H1 (cell line): ENCODE results near the gene SGMS2. TPM values are rescaled to one million over a fixed set of nuclear protein-coding genes. Genes with fewer than 3 reads are reported as not detected.

Experiments
- CTCF ChIA-PET: fragments of 300-600 bp; sonication (Branson Sonifier 250); formaldehyde crosslinking; loops from one replicate; lab custom pipeline; 2021; ENCODE audit not compliant: partially characterized antibody; lab: Charles Lee
- POLR2A ChIA-PET: fragments of 300-600 bp; sonication (Branson Sonifier 250); formaldehyde crosslinking; loops from one replicate; lab custom pipeline; 2021; ENCODE audit warnings: inconsistent platforms; ENCODE audit not compliant: partially characterized antibody; lab: Charles Lee
- DNase-seq, 2 experiments: peaks; one replicate each; pipeline versions ENCODE4 v3.0.0 to v3.0.0-alpha.2; 2010 to 2022; ENCODE audit warnings: low spot score in 2 of 2, low read depth in 1 of 2, mixed read lengths in 1 of 2
- FAIRE-seq: peaks from 2 replicates; lab custom pipeline; 2011; peaks lifted over from hg19 to GRCh38; lab: Jason Lieb, UNC
- H2AFZ ChIP-seq: 2 replicates; pipeline ENCODE4 v1.8.1; 2012; ENCODE audit warnings: low read length, inconsistent platforms
- H2AK5ac ChIP-seq: 2 replicates; pipeline ENCODE4 v1.6.1; 2013; ENCODE audit warnings: low read depth, low read length
- H2BK120ac ChIP-seq: replicated peaks from 2 replicates; pipeline ENCODE3; 2013; ENCODE audit warnings: low read depth, low read length, inconsistent platforms
- H2BK12ac ChIP-seq: 2 replicates; pipeline ENCODE4 v1.6.1; 2013; ENCODE audit warnings: low read depth, low read length
- H2BK15ac ChIP-seq: 2 replicates; pipeline ENCODE4 v1.6.1; 2013; ENCODE audit warnings: low read length
- H2BK20ac ChIP-seq: 2 replicates; pipeline ENCODE4 v1.6.1; 2013; ENCODE audit warnings: low read length
- H2BK5ac ChIP-seq: 2 replicates; pipeline ENCODE4 v1.6.1; 2013; ENCODE audit warnings: low read depth, low read length
- H3K14ac ChIP-seq: 2 replicates; pipeline ENCODE4 v1.6.1; 2013; ENCODE audit warnings: inconsistent platforms; ENCODE audit not compliant: insufficient read length
- H3K18ac ChIP-seq: 2 replicates; pipeline ENCODE4 v1.6.1; 2013; ENCODE audit warnings: low read length; ENCODE audit errors: extremely low read depth
- H3K23ac ChIP-seq: 2 replicates; pipeline ENCODE4 v1.6.1; 2013; ENCODE audit warnings: inconsistent platforms; ENCODE audit not compliant: insufficient read length
- H3K23me2 ChIP-seq: 2 replicates; pipeline ENCODE4 v1.6.1; 2013; ENCODE audit warnings: low read depth, low read length
- H3K27ac ChIP-seq: 2 replicates; pipeline ENCODE4 v1.6.1; 2011; ENCODE audit warnings: low read depth, low read length, inconsistent platforms
- H3K27me3 ChIP-seq, 4 experiments: replicated peaks in 1 of 4; 1 replicate in 1 of 4; 2 replicates in 3 of 4; pipeline versions ENCODE4 v1.6.1 to v1.8.1; 2011 to 2013; ENCODE audit warnings: low read length in 3 of 4, mild to moderate bottlenecking in 3 of 4, inconsistent platforms in 2 of 4, mixed read lengths in 2 of 4, moderate library complexity in 1 of 4; ENCODE audit not compliant: control insufficient read depth in 3 of 4, insufficient read depth in 3 of 4; ENCODE audit errors: extremely low read depth in 1 of 4
- H3K36me3 ChIP-seq, 4 experiments: 2 replicates each; pipeline versions ENCODE4 v1.6.1 to v1.8.1; 2011 to 2013; ENCODE audit warnings: mild to moderate bottlenecking in 4 of 4, low read length in 3 of 4, moderate library complexity in 2 of 4, control low read depth in 1 of 4, inconsistent platforms in 1 of 4; ENCODE audit not compliant: insufficient read depth in 4 of 4, control insufficient read depth in 2 of 4
- H3K4ac ChIP-seq: replicated peaks from 2 replicates; pipeline ENCODE3; 2013; ENCODE audit warnings: low read length, low read depth, mixed read lengths, inconsistent platforms; ENCODE audit not compliant: insufficient read length
- H3K4me1 ChIP-seq, 4 experiments: replicated peaks in 1 of 4; 1 replicate in 1 of 4; 2 replicates in 3 of 4; pipeline versions ENCODE4 v1.6.1 to v1.8.1; 2011 to 2013; ENCODE audit warnings: low read length in 3 of 4, inconsistent platforms in 2 of 4, mixed read lengths in 1 of 4; ENCODE audit not compliant: insufficient read depth in 4 of 4, control insufficient read depth in 3 of 4
- H3K4me2 ChIP-seq, 2 experiments: 2 replicates each; pipeline versions ENCODE4 v1.6.1 to v1.8.1; 2011 to 2013; ENCODE audit warnings: low read depth in 2 of 2, low read length in 2 of 2, control low read depth in 1 of 2, inconsistent platforms in 1 of 2, mild to moderate bottlenecking in 1 of 2; ENCODE audit not compliant: insufficient read depth in 1 of 2
- H3K4me3 ChIP-seq, 4 experiments: fragments of 200-600, 300-600 bp in 1 of 4; sonication (generic), shearing (Covaris generic), sonication (Bioruptor Twin) in 1 of 4; 2 replicates each; pipeline versions ENCODE4 v1.5.1 to v1.8.1; 2011 to 2016; ENCODE audit warnings: low read length in 4 of 4, low read depth in 3 of 4, control low read depth in 2 of 4, inconsistent platforms in 2 of 4, mild to moderate bottlenecking in 2 of 4, mixed read lengths in 1 of 4, moderate library complexity in 1 of 4; ENCODE audit not compliant: insufficient read depth in 2 of 4; ENCODE audit errors: extremely low read depth in 1 of 4
- H3K56ac ChIP-seq: replicated peaks from 2 replicates; pipeline ENCODE3; 2013; ENCODE audit warnings: low read depth, mild to moderate bottlenecking, mixed read lengths, low read length, inconsistent platforms; ENCODE audit not compliant: insufficient read length
- H3K79me1 ChIP-seq: 2 replicates; pipeline ENCODE4 v1.6.1; 2013; ENCODE audit warnings: low read depth, low read length, control low read depth
- H3K79me2 ChIP-seq, 2 experiments: 2 replicates each; pipeline versions ENCODE4 v1.6.1 to v1.8.1; 2012 to 2013; ENCODE audit warnings: low read length in 2 of 2, mild to moderate bottlenecking in 2 of 2, inconsistent platforms in 1 of 2; ENCODE audit not compliant: insufficient read depth in 2 of 2, control insufficient read depth in 1 of 2
- H3K9ac ChIP-seq, 4 experiments: replicated peaks in 1 of 4; 1 replicate in 1 of 4; 2 replicates in 3 of 4; pipeline versions ENCODE4 v1.6.1 to v1.8.1; 2011 to 2013; ENCODE audit warnings: low read depth in 3 of 4, low read length in 3 of 4, control low read depth in 2 of 4, mild to moderate bottlenecking in 2 of 4, moderate library complexity in 2 of 4, inconsistent platforms in 1 of 4; ENCODE audit errors: extremely low read depth in 1 of 4
- H3K9me3 ChIP-seq, 2 experiments: 2 replicates each; pipeline versions ENCODE4 v1.6.1 to v1.8.1; 2012 to 2013; ENCODE audit warnings: mild to moderate bottlenecking in 2 of 2, moderate library complexity in 2 of 2, control low read depth in 1 of 2, inconsistent platforms in 1 of 2, low read depth in 1 of 2, low read length in 1 of 2, mixed read lengths in 1 of 2; ENCODE audit not compliant: insufficient read depth in 2 of 2
- H4K20me1 ChIP-seq, 2 experiments: replicated peaks in 1 of 2; 2 replicates each; pipeline versions ENCODE3 to v1.8.1; 2011 to 2013; ENCODE audit warnings: inconsistent platforms in 2 of 2, low read length in 2 of 2, mild to moderate bottlenecking in 1 of 2; ENCODE audit not compliant: insufficient read depth in 2 of 2, control insufficient read depth in 1 of 2
- H4K5ac ChIP-seq: 2 replicates; pipeline ENCODE4 v1.6.1; 2013; ENCODE audit warnings: low read length, low read depth, mixed read lengths, inconsistent platforms; ENCODE audit not compliant: insufficient read length
- H4K8ac ChIP-seq: 2 replicates; pipeline ENCODE4 v1.8.0; 2013; ENCODE audit warnings: mild to moderate bottlenecking, moderate library complexity, low read length, inconsistent platforms; ENCODE audit not compliant: insufficient read depth; ENCODE audit errors: extremely low read depth
- H4K91ac ChIP-seq: replicated peaks from 2 replicates; pipeline ENCODE3; 2013; ENCODE audit warnings: low read length, mixed read lengths, inconsistent platforms; ENCODE audit not compliant: insufficient read length
- SAP30 ChIP-seq: fragments of 300-600 bp; sonication (generic); IDR thresholded peaks from 2 replicates; pipeline ENCODE4 v1.7.1; 2012; ENCODE audit warnings: low read length, moderate library complexity, mild to moderate bottlenecking, inconsistent platforms; ENCODE audit not compliant: insufficient read depth, insufficient replicate concordance
- WGBS, 2 experiments: shearing (Covaris generic) in 1 of 2; methylation state at CpG; one replicate each; pipeline versions ENCODE4 v1.1.6 to v1.1.7; 2013 to 2015; ENCODE audit warnings: low lambda C conversion rate in 2 of 2, mixed read lengths in 2 of 2, inconsistent platforms in 1 of 2, low coverage in 1 of 2, missing lambda C conversion rate in 1 of 2; ENCODE audit not compliant: insufficient replicate concordance in 2 of 2, insufficient coverage in 1 of 2, insufficient read length in 1 of 2; ENCODE audit errors: extremely low coverage in 1 of 2, missing lambda C conversion rate in 1 of 2; 5-methylcytosine and 5-hydroxymethylcytosine counted together
- polyA plus RNA-seq, 7 experiments: library from polyadenylated mRNA; depleted of rRNA in 3 of 7; stranded (reverse) in 5 of 7; unstranded in 2 of 7; fragments of >200 nt in 5 of 7; fragments of 200-250 nt in 2 of 7; gene quantifications; 1 replicate in 5 of 7; 2 replicates in 1 of 7; 4 replicates in 1 of 7; pipeline versions ENCODE4 v1.2.1 to v1.2.3, GENCODE V29; 2011 to 2013; ENCODE audit warnings: missing spikeins in 2 of 7, mixed read lengths in 2 of 7
- total RNA-seq: library from RNA; stranded (reverse); fragmentation: NEBNext Ultra II Directional; extraction: Animal tissue kit (Norgen Biotek cat#: 25700); gene quantifications from 2 replicates; pipeline ENCODE4 v1.2.1, GENCODE V29; 2021

Gene SGMS2
- total and polyA plus RNA-seq, 2 of the 8 experiments (the other 6 are each of a cell fraction or from before 2014, with no cell fraction given) = 0.04 to 1.3 TPM

DNA sequence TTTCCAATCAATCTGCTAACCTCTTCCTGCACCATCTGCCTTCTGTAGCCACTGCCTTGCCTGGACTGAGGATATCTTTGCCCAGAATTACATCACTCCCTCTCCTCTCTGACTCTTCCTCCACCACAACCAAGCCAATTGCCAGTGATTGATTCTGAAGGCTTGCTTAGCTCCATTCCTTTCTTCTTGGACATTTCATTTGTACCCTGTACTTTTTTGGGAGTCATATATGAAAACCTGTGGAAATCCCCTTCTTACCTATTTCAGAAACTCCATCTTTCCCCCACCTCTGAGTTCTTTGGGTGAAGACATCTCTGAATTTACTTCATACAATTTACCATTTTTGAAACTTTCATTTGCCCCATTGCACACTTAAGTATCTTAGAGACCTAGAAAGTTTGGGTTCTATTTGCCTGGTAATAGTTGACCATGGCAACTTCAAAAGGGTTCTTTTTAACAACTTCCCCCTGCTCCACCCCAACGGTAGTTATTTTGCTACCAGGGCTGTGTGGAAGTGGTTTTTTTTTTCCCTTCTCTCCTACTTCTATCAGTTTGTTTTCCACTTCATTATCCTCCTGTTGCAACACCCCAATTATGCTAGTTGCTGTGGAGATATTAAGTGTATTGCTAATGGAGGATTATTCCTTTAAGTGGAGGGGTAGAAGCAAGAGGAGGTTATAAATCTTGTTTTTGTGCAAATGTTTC, 14.3 kb downstream of the SGMS2 start:
- DNase-seq (no peak), FAIRE-seq (no peak)
- Histone ChIP-seq H3K23me2 (no peaks in the 10 kb centered on the region), H3K79me2 (no peaks in the 10 kb centered on the region), H2AK5ac (no peak overlapping the region), H3K4me1 (no peaks in the 10 kb centered on the region), H3K23ac (no peak overlapping the region), H4K5ac (no peak overlapping the region), H2BK20ac (no peak overlapping the region), H3K27me3 (no peaks in the 10 kb centered on the region), H2BK5ac (no peak overlapping the region), H3K9ac (no peak overlapping the region), H3K4me2 (no peak overlapping the region), H3K27ac (no peak overlapping the region), H3K4ac (no peak overlapping the region), H3K79me1 (no peaks in the 10 kb centered on the region), H3K9me3 (no peaks in the 10 kb centered on the region), H3K36me3 (no peaks in the 10 kb centered on the region), H4K20me1 (no peaks in the 10 kb centered on the region), H2BK120ac (no peak overlapping the region), H3K56ac (no peak overlapping the region), H3K14ac (no peak overlapping the region), H3K18ac (no peak overlapping the region), H2BK12ac (no peak overlapping the region), H3K4me3 (no peak overlapping the region), H4K91ac (no peak overlapping the region), H2BK15ac (no peak overlapping the region), H4K8ac (no peak overlapping the region), H2AFZ (no peak overlapping the region)
- POLR2A ChIA-PET = no interaction called here
- 80% methylated on average over 1 of the region's 1 CpG; no CpG with 5 or more reads in 1 of the 2 experiments for WGBS, 2 experiments
- CTCF ChIA-PET = no interaction called here
- TF ChIP-seq SAP30 = no peak
